Measurements from ENCODE around the gene SNTB2.

DNA sequence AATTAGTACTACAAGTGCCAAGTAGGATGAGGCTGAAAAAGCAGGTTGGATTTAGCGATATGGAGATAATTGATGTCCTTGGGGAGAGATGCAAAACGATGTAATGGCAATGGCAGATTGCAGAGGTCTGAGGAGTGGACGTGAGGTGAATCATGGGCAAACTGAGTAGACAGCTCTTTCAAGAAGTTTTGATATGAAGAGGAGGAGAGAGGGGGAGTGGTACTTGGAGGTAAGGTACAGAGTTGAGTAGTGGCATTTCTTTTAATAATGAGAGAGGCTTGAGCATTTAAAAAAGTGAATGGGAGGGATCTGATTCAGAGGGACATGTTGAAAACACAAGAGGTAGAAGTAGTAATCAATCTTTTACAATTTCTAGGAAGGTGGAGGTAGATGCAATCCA is 106.4 kb downstream of the SNTB2 start:
- TF ChIP-seq CTCF (conservative IDR thresholded peaks at IDR 0.05): no peak
- no peak for TF ChIP-seq EZH2 (IDR thresholded peaks at IDR 0.05; ENCODE audit: low read depth)

All from PC-9 (cell line).